ENCODE data around the gene C9orf153. TPM values are rescaled to one million over a fixed set of nuclear protein-coding genes. Genes with fewer than 3 reads are reported as not detected.

Gene C9orf153
- total and polyA plus RNA-seq, 2 of the 13 experiments (the other 11 are each of a cell fraction or from before 2014, with no cell fraction given), result 0.17 to 0.44 TPM

DNA sequence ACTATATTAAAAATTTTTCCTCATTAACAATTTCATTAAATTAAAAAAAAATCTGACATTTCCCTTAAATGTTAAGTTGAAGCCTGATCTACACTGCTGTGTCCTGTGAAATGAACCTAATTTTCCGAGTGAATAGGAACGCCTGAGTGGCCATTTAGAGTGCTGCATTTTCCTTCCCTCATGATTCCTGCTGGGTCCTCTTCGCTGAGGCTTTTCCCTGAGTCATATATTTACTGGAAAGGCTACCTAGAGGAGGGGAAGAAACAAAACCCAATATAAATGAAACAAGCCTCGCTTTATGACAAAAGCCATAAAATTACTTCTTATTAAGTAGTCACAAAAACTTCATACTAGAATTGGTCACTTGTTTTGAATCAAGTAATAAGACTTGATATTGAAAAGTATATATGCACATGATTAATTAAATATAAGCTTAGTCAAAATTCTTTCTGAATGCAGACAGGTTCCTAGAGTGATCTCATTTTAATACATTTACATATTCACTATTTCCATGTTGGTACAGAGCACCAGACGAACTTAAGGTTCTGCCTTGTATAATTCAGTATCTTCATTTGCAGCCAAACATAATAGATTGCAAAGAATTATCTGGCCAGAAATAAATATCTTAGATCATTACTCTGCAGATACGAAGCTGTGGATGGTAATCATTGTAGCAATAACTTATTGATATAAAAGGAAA lies 29.2 kb upstream of the C9orf153 start:
- TF ChIP-seq, protein P1, sequence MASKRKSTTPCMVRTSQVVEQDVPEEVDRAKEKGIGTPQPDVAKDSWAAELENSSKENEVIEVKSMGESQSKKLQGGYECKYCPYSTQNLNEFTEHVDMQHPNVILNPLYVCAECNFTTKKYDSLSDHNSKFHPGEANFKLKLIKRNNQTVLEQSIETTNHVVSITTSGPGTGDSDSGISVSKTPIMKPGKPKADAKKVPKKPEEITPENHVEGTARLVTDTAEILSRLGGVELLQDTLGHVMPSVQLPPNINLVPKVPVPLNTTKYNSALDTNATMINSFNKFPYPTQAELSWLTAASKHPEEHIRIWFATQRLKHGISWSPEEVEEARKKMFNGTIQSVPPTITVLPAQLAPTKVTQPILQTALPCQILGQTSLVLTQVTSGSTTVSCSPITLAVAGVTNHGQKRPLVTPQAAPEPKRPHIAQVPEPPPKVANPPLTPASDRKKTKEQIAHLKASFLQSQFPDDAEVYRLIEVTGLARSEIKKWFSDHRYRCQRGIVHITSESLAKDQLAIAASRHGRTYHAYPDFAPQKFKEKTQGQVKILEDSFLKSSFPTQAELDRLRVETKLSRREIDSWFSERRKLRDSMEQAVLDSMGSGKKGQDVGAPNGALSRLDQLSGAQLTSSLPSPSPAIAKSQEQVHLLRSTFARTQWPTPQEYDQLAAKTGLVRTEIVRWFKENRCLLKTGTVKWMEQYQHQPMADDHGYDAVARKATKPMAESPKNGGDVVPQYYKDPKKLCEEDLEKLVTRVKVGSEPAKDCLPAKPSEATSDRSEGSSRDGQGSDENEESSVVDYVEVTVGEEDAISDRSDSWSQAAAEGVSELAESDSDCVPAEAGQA (IDR thresholded peaks at IDR 0.05; ENCODE audit: low read depth), result no peak
- TF ChIP-seq, protein P1 (CRISPR knock-in tag; IDR thresholded peaks at IDR 0.05; ENCODE audit: borderline replicate concordance), result no peak
- TF ChIP-seq NR1H2 (CRISPR knock-in tag; IDR thresholded peaks at IDR 0.05; ENCODE audit: borderline replicate concordance, low read depth) (no peak), ZNF503 (CRISPR knock-in tag; IDR thresholded peaks at IDR 0.05) (no peak), FOXO1 (CRISPR knock-in tag; IDR thresholded peaks at IDR 0.05) (no peak), ZMAT3 (CRISPR knock-in tag; conservative IDR thresholded peaks at IDR 0.05) (no peak)
- TF ChIP-seq, protein P2, sequence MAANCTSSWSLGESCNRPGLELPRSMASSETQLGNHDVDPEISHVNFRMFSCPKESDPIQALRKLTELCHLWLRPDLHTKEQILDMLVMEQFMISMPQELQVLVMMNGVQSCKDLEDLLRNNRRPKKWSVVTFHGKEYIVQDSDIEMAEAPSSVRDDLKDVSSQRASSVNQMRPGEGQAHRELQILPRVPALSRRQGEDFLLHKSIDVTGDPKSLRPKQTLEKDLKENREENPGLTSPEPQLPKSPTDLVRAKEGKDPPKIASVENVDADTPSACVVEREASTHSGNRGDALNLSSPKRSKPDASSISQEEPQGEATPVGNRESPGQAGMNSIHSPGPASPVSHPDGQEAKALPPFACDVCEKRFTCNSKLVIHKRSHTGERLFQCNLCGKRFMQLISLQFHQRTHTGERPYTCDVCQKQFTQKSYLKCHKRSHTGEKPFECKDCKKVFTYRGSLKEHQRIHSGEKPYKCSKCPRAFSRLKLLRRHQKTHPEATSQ (CRISPR knock-in tag; IDR thresholded peaks at IDR 0.05; ENCODE audit: borderline replicate concordance), result no peak
- ATAC-seq, result no peak
- H3K79me2 ChIP-seq (ENCODE audit: insufficient read depth, low read length), result no peaks in the 10 kb centered on the region
- no peak overlapping the region for H3K27ac ChIP-seq (ENCODE audit: extremely low read length, insufficient read depth, low read length)
- CTCF ChIA-PET (ENCODE audit: low intra/inter-chr PET ratio, low total read pairs), result no interaction called here
- intact Hi-C loops (cut with micrococcal nuclease; ENCODE audit: unreplicated experiment), result loop anchor here (5.0 to 10.0 kb wide), 3 partner anchors 64 to 1034 kb away; partner anchors contain the start of gene TUT7
- WGBS (ENCODE audit: low lambda C conversion rate), result 94% methylated on average over 6 of the region's 6 CpGs
- POLR2A ChIA-PET, result no interaction called here
- DNase-seq (ENCODE audit: low spot score), result no peak
- no TSS peak for BruUV-seq (replicated peaks)
- no peak overlapping the region for H3K9ac ChIP-seq (ENCODE audit: insufficient read depth, low read depth, low read length)
- in situ Hi-C loops (cut with HindIII; ENCODE audit: extremely low pct_ligation_motif_present, low pct_unique_long_range_greater_than_20kb), result loop anchor here (10.0 kb wide), 1 partner anchor 344 kb away; the partner anchor contains the start of gene NAA35
- no peaks in the 10 kb centered on the region for H3K27me3 ChIP-seq (ENCODE audit: control insufficient read depth in 1 of 2, insufficient read depth in 2 of 2, low read length in 2 of 2)
- H3K4me1 ChIP-seq (ENCODE audit: insufficient read depth, low read length), result peaks cover 13% of the 10 kb centered on the region
- peaks cover 0 to 2% of the 10 kb centered on the region in 2 experiments; a peak in 1 of 5 replicates for H3K36me3 ChIP-seq (replicated peaks in 1 of 2; ENCODE audit: control insufficient read depth in 1 of 2, insufficient read depth in 2 of 2, low read length in 2 of 2)
- H3K9me3 ChIP-seq (ENCODE audit: low read length), result no peaks in the 10 kb centered on the region
- no peaks in the 10 kb centered on the region for H4K20me1 ChIP-seq (ENCODE audit: insufficient read depth, low read length)
- no peak for FAIRE-seq
- H2AFZ ChIP-seq (ENCODE audit: low read length), result no peak overlapping the region
- H3K4me2 ChIP-seq (ENCODE audit: low read depth, low read length), result no peak overlapping the region
- no peak overlapping the region for H3K4me3 ChIP-seq (replicated peaks in 1 of 3; ENCODE audit: insufficient read depth in 1 of 3, low read depth in 2 of 3, low read length in 3 of 3)
